Urinary bladder (tissue), 4 donors: ENCODE measurements around the gene HELZ. TPM values are rescaled to one million over a fixed set of nuclear protein-coding genes. Genes with fewer than 3 reads are reported as not detected.

Experiments
- DNase-seq: peaks from one replicate; pipeline ENCODE4 v3.0.0-alpha.2; 2015; ENCODE audit errors: extremely low spot score
- H3K27ac ChIP-seq: one replicate; pipeline ENCODE4 v1.5.1; 2013; ENCODE audit warnings: low read depth, mild to moderate bottlenecking, moderate library complexity
- H3K36me3 ChIP-seq: one replicate; pipeline ENCODE4 v1.6.1; 2013; ENCODE audit warnings: mild to moderate bottlenecking, moderate library complexity; ENCODE audit not compliant: insufficient read depth
- H3K4me1 ChIP-seq: one replicate; pipeline ENCODE4 v1.6.1; 2013; ENCODE audit warnings: mild to moderate bottlenecking, moderate library complexity; ENCODE audit not compliant: insufficient read depth
- H3K4me3 ChIP-seq: one replicate; pipeline ENCODE4 v1.5.1; 2013; ENCODE audit warnings: low read depth, low read length
- WGBS: extraction: QIAGEN DNeasy Blood & Tissue Kit; methylation state at CpG from one replicate; pipeline ENCODE4 v1.1.7; 2013; 5-methylcytosine and 5-hydroxymethylcytosine counted together
- polyA plus RNA-seq: library from polyadenylated mRNA; stranded (reverse); fragments of 200-250 nt; gene quantifications from one replicate; pipeline ENCODE4 v1.2.3, GENCODE V29; 2013
- total RNA-seq: library from RNA; depleted of rRNA; stranded (reverse); fragments of >200 nt; gene quantifications from one replicate; pipeline ENCODE4 v1.2.3, GENCODE V29; 2014
- donor health status: healthy with polysubstance abuse.
- donor health status: healthy.

The HELZ gene
- total and polyA plus RNA-seq, 2 donors = 7.8 to 129 TPM

DNA sequence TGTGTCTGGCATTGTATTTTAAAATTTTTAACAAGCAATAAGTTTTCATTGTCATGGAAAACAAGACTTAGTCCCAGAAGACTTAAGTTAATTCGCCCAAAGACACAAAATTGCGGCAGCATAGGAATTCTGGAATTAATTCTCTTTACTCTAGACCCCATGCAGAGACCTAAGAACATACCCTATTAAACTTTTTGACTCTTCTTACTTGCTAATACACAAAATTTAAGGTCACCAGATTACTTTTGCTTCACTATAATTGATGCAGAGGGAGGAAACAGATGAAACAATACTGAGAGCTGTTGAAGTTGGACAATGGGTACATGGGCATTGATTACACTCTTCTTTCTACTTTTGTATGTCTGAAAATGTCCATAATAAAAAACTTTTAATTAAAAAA, 12.6 kb downstream of the HELZ start:
- no peak overlapping the region for H3K27ac ChIP-seq
- no peaks in the 10 kb centered on the region for H3K4me1 ChIP-seq
- no peaks in the 10 kb centered on the region for H3K36me3 ChIP-seq
- no peak overlapping the region for H3K4me3 ChIP-seq
- WGBS = 95% methylated on average over 2 of the region's 2 CpGs
- no peak for DNase-seq

DNA sequence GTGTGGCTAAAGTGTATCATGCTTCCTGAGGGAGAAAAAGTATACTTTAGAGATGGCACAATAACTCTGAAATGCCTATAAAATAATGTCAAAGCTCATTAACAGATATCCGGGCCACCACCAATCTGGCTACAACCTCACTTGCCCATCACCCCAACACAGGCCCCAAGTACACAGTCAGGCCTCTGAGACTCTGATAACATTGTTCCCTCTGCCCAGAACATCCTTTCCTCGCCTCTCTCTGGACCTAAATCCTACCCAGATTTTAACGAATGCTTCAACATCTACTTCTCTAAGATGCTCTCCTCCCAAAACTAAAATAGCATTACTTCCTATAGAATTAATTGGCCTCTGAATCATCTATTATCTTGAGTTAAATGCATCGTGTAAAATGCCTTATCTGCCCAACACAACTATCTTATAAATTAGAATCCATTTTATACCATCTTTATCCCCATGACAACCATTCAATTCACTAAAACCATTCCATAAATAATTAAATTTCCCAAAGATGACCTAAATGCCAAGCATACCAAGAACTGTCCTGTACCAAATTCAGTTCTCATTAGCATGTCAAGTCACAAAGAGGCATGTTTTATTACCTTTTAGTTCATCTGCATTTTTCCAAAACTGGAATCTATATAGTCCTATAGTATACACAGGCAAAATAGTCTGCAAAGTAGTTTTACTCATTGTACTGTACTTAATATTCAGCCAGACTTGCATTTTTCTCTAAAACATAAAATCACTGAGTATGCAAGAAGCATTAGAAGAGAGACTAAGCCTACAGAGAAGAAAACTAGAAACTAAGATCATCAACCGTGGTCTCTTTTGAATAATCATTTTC, 15.7 kb downstream of the HELZ start:
- Histone ChIP-seq H3K27ac (no peak overlapping the region), H3K36me3 (no peaks in the 10 kb centered on the region), H3K4me1 (peaks cover 2% of the 10 kb centered on the region), H3K4me3 (no peak overlapping the region)
- DNase-seq = no peak
- WGBS = 81% methylated on average over 5 of the region's 5 CpGs

DNA sequence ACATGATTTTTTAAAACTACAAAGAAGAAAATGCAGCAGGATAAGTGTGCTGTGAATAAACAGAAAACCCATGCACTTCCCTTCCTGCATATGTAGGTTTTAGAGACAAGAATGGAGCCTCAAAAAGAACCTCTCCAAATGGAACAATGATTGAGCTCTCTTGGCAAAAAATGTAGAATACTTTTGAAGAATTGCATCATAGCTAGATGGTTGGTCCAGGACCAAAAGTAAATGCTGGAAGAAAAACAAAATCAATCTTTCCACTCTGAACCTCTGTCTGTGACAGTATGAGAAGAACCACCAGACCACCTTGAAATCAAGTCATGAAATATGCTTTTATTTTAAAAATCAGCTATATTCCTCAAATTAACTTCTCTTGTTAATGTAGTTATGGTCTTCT, 17.5 kb downstream of the HELZ start:
- Histone ChIP-seq H3K4me3 (no peak overlapping the region), H3K27ac (no peak overlapping the region), H3K4me1 (peaks cover 2% of the 10 kb centered on the region), H3K36me3 (no peaks in the 10 kb centered on the region)
- DNase-seq = no peak

DNA sequence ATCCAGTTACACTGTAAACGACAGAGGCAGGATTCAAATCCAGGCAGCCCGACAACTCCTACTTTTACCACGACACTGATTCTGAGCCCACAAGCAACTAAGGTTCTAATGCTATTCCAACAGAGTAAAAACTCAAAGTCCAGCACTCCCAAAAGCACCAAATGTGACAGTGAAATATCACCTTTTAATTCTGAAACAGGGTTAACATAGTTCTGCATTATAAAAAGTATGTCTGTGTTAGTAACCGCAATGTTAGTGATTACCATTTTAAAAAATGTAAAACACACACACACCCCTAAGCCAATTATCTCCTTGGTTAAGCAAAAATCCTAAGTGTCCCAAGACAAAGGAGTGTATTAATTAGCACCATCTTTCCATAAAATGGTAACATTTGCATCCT, 19.7 kb downstream of the HELZ start:
- WGBS = 70% methylated on average over 4 of the region's 4 CpGs
- Histone ChIP-seq H3K4me1 (peaks cover 2% of the 10 kb centered on the region), H3K4me3 (no peak overlapping the region), H3K27ac (no peak overlapping the region), H3K36me3 (no peaks in the 10 kb centered on the region)
- DNase-seq = no peak

DNA sequence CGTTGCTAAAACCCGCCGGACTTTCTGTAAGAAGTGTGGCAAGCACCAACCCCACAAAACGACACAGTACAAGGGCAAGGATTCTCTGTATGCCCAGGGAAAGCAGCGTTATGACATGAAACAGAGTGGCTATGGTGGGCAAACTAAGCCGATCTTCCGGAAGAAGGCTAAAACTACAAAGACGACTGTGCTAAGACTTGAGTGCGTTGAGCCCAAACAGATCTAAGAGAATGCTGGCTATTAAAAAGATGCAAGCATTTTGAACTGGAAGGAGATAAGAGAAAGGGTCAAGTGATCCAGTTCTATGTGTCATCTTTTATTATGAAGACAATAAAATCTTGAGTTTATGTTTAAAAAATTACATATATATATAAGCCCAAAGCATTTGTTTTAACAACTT, 20.3 kb downstream of the HELZ start:
- 73% methylated on average over 9 of the region's 9 CpGs for WGBS
- peaks cover 2% of the 10 kb centered on the region for H3K4me1 ChIP-seq

DNA sequence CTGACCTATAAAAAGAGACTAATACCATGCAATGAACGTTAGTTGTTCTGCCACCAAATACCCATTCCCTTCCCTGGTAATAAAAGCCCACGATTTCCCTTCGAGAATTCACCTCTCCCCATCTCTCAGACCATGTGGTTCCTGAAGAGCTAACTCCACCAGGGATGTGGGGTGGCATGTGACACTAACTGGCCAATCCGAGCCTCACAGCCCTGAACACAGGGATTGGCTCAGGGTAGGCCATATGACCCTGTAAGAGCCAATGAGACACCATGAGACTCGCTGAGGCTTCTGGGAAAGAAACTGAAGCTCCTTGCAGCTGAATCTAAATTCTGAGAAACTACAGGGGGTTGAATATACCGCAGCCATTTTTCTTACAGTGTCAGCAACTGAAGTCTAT, 21.1 kb downstream of the HELZ start:
- Histone ChIP-seq H3K4me3 (no peak overlapping the region), H3K27ac (no peak overlapping the region), H3K4me1 (peaks cover 2% of the 10 kb centered on the region), H3K36me3 (no peaks in the 10 kb centered on the region)
- WGBS = 79% methylated on average over 6 of the region's 6 CpGs
- no peak for DNase-seq

More for the DNA sequence above, 20.3 kb downstream of the HELZ start:
- Histone ChIP-seq H3K36me3 (no peaks in the 10 kb centered on the region), H3K4me3 (no peak overlapping the region), H3K27ac (no peak overlapping the region)
- DNase-seq = no peak

DNA sequence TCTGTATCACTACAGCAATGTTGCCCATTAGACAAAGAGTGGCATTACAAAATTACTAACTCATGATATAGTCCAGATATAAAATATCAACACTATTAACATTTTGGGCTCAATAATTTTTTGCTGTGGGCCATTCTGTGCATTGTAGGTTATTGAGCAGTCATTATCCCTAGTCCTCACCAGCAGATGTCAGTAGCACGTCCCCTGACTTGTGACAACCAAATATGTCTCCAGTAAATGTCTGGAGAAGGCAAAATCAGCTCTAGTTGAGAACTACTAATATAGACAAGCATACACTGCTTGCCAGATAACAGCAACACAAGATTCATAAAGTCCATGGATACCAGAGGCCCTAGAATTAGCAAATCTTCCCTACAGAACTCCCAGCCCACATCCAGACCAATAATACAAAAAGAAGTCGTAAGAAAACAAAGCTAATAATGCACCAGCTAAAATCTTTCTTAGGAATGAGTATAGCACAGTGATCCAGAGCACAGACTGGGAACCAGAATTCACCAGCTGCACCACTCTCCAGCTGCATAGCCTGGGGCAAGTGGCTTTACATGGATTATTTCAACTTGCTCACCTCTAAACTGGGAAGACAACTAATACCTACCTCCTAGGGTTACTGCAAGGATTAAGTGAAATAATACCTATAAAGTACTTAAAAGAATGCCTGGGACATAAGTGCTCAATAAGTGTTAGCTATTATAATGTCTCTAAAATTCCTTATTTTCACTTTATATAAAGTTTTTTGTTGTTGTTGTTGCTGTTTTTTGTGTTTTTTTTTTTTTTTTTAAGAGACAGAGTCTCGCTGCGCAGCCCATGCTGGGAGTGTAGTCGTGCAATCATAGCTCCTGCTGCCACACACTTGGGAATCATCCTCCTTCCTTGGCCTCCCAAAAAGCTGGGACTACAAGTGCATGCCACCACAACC, 23.7 kb downstream of the HELZ start:
- no peak for DNase-seq
- 87% methylated on average over 5 of the region's 5 CpGs for WGBS
- Histone ChIP-seq H3K27ac (no peak overlapping the region), H3K36me3 (peaks cover 2% of the 10 kb centered on the region), H3K4me3 (no peak overlapping the region), H3K4me1 (peaks cover 2% of the 10 kb centered on the region)

DNA sequence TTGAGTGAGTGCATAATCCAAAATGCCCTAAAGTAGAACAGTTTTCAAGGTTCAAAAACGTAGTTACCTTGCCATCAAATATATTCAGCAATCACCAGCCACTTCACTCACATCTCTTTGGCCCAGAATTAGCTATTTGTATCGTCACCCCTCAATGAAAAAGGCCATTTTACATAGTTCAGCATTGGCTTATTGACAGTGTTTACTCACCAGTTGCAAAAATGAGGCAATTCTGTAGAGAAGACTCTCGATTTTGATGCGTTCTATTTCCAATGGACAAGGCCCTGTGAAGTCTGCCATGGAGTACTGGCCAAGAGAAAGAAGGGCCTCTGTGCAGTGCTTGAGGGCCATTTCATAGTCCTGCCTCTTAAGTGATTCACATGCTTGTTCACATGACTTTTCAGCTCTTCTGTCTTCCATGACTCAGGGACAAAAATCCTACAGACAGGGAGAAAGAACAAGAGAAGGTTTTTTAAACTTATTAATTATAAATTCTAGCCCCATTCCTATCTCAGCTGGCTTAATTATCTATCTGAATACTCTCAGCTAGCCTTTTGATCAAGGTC, 26.5 kb downstream of the HELZ start:
- no peak for DNase-seq
- Histone ChIP-seq H3K4me1 (no peaks in the 10 kb centered on the region), H3K27ac (no peak overlapping the region), H3K36me3 (peaks cover 2% of the 10 kb centered on the region), H3K4me3 (no peak overlapping the region)
- WGBS = 92% methylated on average over 4 of the region's 4 CpGs

DNA sequence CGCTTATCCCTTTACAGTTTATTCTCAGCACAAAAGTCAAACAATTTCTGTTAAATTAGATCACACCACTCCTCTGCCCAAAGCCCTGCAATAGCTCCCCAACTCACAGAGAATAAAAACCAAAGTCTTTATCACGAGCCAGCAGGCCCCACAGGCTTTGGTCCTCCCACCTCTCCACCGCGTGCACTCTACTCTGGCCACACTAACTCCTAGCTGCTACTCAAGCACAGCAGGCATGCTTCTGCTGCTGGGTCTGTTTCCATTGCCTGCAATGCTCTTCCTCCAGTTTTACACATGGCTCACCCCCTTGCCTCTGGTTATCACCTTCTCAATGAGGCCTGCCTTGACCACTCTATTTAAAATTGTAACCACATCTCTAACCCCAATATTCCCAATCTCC, 27.6 kb downstream of the HELZ start:
- H3K36me3 ChIP-seq = peaks cover 2% of the 10 kb centered on the region
- WGBS = 96% methylated on average over 4 of the region's 4 CpGs
- H3K4me3 ChIP-seq = no peak overlapping the region
- H3K27ac ChIP-seq = no peak overlapping the region
- H3K4me1 ChIP-seq = no peaks in the 10 kb centered on the region
- no peak for DNase-seq

DNA sequence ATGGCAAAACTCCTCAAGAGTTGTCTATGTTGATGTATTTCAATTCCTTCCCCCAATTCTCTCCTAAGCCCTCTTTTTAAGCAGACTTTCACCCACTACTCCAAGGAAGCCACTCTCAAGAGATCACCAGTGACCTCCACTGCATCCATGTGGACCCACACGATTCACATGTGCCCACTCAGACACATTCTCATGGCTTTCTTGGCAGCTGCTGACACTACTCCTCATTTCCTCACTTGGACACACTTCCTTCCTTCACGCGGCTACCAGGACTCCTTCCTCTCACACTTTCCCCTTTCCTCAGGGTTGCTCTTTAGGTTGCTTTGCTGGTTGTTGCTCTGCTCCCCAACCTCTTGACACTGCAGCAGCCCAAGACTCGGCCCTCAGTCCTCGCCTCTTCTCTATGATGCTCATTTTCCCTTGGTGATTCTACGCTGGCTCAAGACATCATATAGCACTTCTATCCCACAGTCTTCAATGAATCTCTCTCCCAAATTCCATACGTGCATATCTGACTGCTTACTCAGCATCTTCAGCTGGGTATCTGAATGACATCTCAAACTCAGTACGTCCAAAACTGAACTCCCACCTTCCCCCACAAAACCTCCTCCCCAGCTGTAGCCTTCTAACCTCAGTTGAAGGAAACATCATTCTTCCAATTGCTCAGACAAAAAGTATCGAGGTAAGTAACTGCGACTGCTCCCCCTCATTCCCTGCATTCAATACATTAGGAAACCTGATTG, 28.2 kb downstream of the HELZ start:
- Histone ChIP-seq H3K36me3 (peaks cover 2% of the 10 kb centered on the region), H3K4me3 (no peak overlapping the region), H3K4me1 (no peaks in the 10 kb centered on the region), H3K27ac (no peak overlapping the region)
- no peak for DNase-seq
- WGBS = 87% methylated on average over 10 of the region's 10 CpGs

DNA sequence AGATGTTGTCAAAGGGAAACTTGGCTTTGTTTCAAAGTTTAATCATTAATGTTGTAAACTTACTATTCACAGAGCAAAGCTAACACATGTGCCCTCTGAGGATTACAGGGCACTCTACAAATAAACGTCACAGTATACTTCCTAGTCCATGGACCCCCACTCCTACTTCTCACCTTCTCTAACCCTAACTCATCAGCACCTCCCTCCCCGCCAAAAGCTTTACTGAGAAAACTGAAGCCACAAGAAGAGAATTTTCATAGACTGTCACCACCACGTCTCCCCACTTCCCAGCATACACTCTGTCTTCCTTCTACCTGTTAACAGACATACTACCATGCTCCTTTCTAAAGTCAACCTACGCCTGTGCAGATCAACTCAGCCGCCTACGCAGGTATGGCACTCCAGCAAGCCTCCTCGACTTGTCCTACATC, 29.0 kb downstream of the HELZ start:
- DNase-seq = no peak
- H3K4me3 ChIP-seq = no peak overlapping the region
- no peak overlapping the region for H3K27ac ChIP-seq
- no peaks in the 10 kb centered on the region for H3K4me1 ChIP-seq
- peaks cover 2% of the 10 kb centered on the region for H3K36me3 ChIP-seq
- 78% methylated on average over 7 of the region's 7 CpGs for WGBS

DNA sequence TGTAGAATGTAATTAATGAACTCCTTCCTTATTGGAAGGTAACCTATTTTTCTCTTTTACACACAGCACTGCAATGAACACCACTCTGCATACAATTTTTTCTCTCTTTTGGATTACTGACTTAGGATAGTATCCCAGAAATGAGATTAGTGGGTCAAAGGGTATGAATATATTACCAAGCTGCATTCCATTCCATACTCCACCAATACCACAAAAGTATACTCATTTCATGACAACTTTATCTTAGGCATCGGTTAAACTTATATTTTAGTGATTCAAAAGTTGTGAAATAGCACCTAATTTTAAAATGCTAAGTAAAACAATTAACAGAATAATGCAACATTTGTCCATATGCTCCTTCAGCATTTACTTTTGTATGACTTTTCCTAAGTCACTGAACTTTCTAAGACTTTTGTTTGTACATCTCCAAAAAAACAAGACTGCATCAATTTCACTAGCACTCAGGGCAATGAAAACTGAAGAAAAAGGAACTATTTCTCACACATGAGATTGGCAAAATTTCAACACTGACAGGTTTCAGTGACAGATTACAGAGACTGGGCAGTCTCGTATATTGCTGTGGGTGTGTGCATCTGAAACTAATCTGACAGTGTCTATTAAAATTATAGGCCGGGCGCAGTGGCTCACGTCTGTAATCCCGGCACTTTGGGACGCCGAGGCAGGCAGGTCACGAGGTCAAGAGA, 32.1 kb downstream of the HELZ start:
- DNase-seq = no peak
- Histone ChIP-seq H3K4me3 (no peak overlapping the region), H3K4me1 (no peaks in the 10 kb centered on the region), H3K36me3 (peaks cover 2% of the 10 kb centered on the region), H3K27ac (no peak overlapping the region)
- WGBS = 47% methylated on average over 9 of the region's 9 CpGs

DNA sequence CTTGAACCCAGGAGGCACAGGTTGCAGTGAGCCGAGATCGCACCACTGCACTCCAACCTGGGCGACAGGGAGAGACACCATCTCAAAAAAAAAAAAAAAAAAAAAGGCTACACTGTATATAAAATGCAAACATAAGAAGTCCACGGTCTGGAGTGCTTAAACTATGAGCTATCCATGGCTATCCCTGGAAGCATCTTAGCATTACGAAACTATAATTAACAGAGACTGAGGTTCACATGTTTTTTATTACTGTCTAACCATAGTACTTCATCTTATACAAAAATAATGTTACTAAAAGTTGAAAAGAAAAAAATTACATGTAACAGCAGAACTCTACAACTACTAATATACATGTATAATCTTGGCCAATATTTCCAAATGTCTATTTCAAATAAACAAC, 32.8 kb downstream of the HELZ start:
- DNase-seq = no peak

More for the DNA sequence above, 32.8 kb downstream of the HELZ start:
- Histone ChIP-seq H3K27ac (no peak overlapping the region), H3K36me3 (no peaks in the 10 kb centered on the region), H3K4me3 (no peak overlapping the region), H3K4me1 (no peaks in the 10 kb centered on the region)
- 84% methylated on average over 5 of the region's 5 CpGs for WGBS
